Right ventricle myocardium superior (tissue), 1 donor: ENCODE measurements around the gene UPP1. TPM values are rescaled to one million over a fixed set of nuclear protein-coding genes. Genes with fewer than 3 reads are reported as not detected.
"Not testable (repeated sequence)": the region's sequence is repeated elsewhere in the genome, so short reads cannot be mapped to it uniquely, and the experiment has no call there.

Source experiments
- ATAC-seq: fragments of 200-7000 bp; cut with Tn5 transposase; one replicate; pipeline ENCODE4 v1.9.1; 2020; ENCODE audit warnings: mild to moderate bottlenecking; ENCODE audit not compliant: poor library complexity
- DNase-seq: peaks from one replicate; pipeline ENCODE4 v3.0.0-alpha.2; 2020
- intact Hi-C: fragments of 100-400 bp; cut with DNase I; formaldehyde crosslinking; loops from one replicate; pipeline ENCODE4 v1.11.2; 2022
- total RNA-seq: library from RNA; stranded (reverse); fragmentation: NEBNext Ultra II Directional; extraction: Animal tissue kit (Norgen Biotek cat#: 25700); gene quantifications from one replicate; pipeline ENCODE4 v1.2.1, GENCODE V29; 2021
- donor health status: DM: no; HTN: yes; CAD: no; lungs with severe emphysema.

The UPP1 gene
- total RNA-seq, 1 donor from 2014 or later: 20.3 TPM

DNA sequence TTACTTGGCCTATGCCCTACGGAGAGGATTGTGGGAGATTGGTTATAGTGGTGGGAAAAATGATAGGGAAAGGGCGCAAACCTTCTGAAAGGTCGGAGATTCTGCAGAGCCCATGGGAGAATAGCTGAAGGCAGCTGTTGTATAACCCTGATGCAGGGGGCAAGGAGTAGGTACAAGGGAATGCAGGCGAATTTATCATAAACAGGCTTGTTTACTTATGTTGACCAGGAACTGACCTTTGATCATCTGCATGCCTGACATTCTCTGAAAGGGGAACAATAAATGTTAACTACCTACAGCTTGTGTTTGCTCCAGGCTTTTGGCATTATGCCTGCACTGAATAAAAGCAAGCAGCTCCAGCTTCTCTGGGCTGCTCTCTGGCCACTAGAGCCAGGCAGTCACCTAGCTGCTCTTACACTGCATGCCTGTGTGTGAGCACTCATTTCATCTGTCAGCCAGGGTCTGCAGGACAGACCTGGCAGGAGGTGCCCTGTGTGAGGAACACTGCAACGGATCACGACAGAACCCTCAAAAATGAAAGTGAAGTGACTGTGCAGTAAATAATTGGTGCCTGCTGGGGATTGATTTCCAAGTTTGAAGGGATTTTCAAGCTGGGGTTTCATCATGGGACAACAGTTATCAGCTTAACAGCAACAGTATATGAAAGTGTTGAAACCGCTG lies 51.1 kb downstream of the UPP1 start:
- ATAC-seq (no peak), DNase-seq (no peak)
- intact Hi-C loops: no loop called here

DNA sequence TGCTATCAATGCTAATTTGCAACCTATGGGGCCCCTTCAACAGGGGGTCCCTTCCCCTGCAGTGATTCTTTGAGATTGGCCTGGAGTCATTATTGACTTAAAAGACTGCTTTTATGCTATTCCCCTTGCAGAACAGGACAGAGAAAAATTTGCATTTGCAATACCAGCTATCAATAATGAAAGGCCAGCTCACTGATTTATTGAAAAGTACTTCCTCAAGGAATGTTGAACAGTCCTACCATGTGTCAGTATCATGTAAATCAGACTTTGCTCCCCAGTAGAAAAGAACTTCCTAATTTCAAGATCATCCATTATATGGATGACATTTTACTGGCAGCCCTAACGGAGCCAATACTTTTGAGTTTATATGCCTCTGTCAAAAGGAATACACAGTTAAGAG lies 52.5 kb downstream of the UPP1 start:
- DNase-seq (no peak), ATAC-seq (no peak)
- intact Hi-C loops: no loop called here

DNA sequence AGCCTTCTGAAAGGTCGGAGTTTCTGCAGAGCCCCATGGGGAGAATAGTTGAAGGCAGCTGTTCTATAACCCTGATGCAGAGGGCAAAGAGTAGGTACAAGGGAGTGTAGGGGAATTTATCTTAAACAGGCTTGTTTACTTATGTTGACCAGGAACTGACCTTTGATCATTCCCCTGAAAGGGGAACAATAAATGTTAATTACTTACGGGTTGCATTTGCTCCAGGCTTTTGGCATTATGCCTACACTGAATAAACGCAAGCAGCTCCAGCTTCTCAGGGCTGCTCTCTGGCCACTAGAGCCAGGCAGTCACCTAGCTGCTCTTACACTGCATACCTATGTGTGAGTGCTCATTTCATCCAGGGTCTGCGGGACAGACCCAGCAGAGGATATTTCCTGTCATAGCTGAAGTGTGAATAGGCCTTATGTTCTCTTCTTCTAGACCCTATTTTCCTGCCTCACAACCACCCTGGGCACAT lies 55.3 kb downstream of the UPP1 start:
- intact Hi-C loops: no loop called here
- no peak for ATAC-seq
- no peak for DNase-seq

DNA sequence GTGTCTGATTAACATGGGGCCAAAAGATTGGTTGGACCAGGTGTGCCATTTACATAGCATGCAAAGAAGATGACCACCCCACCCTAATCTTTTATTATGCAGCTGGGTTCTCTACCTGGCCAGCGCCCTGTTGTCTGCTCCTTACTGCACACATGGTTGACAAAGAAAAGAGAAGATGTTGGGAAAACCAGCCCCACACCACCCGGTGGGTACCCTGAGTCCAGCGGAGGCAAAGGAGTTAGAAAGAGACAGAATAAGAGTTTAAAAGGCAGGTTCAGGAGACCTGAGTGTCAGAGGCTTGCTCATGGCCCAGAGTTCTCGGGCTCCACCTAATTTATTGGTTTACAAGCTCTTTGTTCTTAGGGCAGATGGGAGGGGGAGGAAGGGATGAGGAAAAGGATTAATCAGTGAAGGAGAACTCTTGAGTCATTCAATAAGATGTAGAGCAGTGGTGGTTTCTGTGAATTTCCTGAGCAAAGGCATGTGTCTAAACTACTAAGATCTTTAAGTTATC lies 58.1 kb downstream of the UPP1 start:
- ATAC-seq (no peak), DNase-seq (no peak)
- intact Hi-C loops: no loop called here

DNA sequence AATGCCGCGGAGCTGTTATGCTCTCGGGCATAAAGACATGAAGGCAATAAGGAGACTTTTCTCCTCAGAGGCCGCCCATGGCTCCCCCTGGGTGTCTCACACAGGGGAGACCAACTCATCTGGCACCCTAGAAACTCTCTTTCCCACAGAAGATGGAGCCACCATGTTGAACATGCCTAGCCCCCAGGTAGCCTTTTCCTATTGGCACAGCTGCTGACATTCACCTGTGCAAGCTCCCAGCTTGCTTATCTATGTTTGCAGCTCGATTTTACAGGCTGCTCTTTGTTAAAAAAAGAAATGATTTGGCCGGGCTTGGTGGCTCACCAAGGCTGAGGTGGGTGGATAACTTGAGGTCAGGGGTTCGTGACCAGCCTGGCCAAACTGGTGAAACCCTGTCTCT lies 58.6 kb downstream of the UPP1 start:
- ATAC-seq, intact Hi-C loops: not testable (repeated sequence)

DNA sequence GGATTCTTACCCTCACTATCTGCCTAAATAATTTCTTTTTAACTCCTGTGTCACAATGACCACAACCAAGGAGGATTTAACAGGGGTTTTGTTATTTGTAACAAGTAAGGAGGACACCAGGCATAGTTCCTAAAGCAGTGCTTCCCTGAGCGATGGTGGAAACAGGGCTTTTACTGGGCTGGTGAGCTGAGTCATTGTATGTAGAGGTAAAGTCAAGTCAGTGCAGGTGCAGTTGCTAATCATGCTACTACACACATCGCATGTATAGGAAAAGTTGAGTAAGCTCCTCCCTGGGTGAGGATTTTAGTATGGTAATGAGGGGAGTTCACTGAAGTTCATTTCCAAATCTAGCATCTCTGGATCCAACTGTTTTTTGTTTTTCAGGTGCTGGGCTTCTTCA lies 59.2 kb downstream of the UPP1 start:
- DNase-seq (no peak), ATAC-seq (no peak)
- intact Hi-C loops: no loop called here

More for the DNA sequence above, 58.6 kb downstream of the UPP1 start:
- not testable (repeated sequence) for DNase-seq

DNA sequence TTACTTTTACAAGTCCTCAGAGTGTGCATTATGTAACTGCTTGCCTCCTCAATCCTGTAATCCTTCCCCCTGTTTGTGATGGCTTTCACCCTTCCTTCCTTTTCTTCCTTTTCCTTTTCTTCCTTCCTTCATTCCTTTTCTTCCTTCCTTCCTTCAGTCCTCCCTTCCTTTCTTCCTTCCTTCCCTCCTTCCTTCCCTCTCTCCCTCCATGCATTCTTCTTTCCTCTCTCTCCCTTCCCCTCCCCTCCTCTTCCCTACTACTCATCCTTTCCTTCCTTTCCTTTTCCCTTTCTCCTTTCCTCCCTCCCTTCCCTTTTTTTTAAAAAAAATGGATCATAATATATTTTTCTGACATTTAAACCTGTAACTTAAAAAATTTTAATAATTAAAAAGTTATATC lies 60.0 kb downstream of the UPP1 start:
- no peak for DNase-seq
- ATAC-seq: no peak
- intact Hi-C loops: no loop called here

DNA sequence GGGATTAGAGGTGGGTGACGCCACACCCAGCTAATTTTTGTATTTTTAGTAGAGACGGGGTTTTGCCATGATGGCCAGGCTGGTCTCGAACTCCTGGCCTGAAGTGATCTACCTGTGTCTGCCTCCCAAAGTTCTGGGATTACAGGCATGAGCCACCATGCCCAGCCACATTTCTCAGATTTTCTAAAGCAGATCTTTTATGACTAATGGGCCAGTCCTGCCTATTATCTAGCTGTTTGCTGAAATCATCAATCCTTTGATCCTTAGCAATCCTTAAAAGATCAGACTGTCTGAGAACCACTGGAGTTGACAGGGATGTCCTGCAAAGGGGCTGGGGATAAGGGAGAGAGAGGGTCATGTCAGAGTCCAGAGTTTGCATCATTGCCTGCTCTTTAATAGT lies 61.0 kb downstream of the UPP1 start:
- DNase-seq: no peak
- intact Hi-C loops: no loop called here
- ATAC-seq: no peak

DNA sequence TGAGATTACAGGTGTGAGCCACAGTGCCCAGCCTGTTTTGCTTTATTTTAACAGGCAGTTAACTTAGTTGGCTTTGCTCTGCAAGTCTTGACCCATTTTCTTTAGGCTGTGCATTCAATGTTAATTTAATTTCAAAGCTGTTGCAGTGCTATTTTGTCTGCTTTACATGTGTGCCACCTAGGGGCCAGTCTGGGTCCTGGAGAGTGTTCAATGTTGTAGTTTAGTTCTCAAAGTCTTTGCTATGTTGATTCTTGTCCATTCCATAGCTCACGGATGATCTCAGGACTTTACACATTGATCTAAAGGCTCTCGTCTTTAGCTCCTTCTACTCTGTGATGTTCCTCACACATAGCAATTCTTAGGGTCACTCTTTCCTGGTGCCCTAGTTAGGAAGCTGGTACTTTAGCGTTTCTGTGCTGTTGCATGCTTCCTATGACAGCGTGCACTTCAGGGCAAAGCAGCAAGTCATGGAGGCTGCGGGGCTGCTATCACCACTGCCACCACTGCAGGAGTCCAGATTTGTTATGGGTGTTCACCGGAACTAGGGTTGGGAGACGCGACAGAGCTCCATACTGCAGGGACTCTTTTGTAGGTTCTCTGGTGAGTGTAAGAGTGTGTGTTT lies 65.8 kb downstream of the UPP1 start:
- intact Hi-C loops: no loop called here
- DNase-seq: no peak
- ATAC-seq: no peak

Other genes with a start within 250 kb of the UPP1 start
- 1.9 TPM for gene PKD1L1, start 140.8 kb upstream of the UPP1 start, total RNA-seq
- 23.8 TPM for gene HUS1, start 109.7 kb upstream of the UPP1 start, total RNA-seq
- not detected for gene SUN3, start 60.2 kb upstream of the UPP1 start, total RNA-seq
- gene C7orf57, start 53.7 kb upstream of the UPP1 start, total RNA-seq: not detected
- gene ABCA13, start 82.2 kb downstream of the UPP1 start, total RNA-seq: 0.16 TPM